UCSD-AML1 (cell line): Measurements from ENCODE around the gene SGTA.
A peak's percentile ranks its signal among the peaks of the same experiment; 100 is the strongest.
"Not testable (repeated sequence)": the region's sequence is repeated elsewhere in the genome, so short reads cannot be mapped to it uniquely, and the experiment has no call there.

Source experiments
- DNase-seq: peaks from one replicate; lab custom pipeline; 2025; ENCODE audit not compliant: unreplicated experiment; lab: John Stamatoyannopoulos, UW

The SGTA gene

GRCh38 chr19:2795827-2796658 is 13.0 kb upstream of the SGTA start:
- DNase-seq: no peak

DNA sequence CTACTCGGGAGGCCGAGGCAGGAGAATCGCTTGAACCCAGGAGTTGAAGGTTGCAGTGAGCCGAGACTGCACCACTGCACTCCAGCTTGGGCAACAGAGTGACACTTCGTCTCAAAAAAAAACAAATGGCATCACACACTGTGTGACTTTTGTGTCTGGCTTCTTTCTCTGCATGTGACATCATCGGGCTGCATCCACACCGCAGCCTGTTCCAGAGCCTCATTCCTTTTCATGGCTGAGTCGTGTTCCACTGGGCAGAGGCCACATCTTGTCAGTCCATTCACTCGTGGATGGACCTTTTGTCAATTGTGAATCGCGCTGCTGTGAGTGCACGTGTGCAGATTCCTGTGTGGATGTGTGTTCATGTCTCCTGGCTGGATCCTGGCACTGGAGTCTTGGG is 10.5 kb upstream of the SGTA start:
- DNase-seq: no peak

DNA sequence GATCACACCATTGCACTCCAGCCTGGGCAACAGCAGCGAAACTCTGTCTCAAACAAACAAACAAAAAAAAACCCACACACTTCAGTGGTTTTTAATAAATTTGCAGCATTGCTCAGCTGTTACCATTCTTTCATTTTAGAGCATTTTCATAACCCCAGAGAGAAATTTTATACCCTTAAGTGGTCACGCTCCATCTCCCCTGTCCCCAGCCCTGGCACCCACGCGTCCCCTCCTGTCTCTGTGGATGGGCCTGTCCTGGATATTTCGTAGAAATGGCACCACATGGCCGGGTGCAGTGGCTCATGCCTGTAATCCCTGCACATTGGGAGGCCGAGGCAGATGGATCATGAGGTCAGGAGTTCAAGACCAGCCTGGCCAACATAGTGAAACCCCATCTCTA is 10.1 kb upstream of the SGTA start:
- no peak for DNase-seq

DNA sequence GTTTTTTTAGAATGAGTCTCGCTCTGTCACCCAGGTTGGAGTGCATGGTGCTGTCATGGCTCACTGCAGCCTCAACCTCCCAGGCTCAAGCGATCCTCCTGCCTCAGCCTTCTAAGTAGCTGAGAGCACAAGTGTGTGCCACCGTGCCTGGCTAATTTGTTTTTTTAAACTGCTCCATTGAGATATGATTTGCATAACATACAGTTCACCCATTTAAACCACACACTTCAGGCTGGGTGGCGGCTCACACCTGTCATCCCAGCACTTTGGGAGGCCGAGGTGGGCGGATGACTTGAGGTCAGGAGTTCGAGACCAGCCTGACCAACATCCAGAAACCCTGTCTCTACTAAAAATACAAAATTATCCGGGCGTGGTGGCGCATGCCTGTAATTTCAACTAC is 9.6 kb upstream of the SGTA start:
- DNase-seq: not testable (repeated sequence)

GRCh38 chr19:2791876-2792275 is 8.8 kb upstream of the SGTA start:
- no peak for DNase-seq

DNA sequence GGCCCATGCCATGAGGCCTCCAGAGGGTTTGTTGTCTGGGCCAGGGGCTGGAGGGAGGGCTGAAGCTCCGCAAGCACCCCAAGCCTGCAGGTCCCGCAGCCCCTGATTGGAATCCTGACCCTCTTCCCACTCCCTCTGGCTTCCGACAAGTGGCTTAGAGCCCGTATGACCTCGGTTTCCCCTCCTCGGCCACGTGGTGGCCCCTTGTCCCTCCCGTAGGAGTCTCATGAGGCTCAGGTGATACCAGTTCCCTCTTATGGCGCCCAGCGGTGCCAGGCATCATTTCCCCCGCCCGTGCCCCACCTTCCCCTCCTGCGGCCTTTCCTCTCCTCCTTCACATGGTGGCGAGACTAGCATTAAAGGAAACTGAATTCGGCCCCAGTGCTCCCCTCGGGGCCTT is 8.4 kb upstream of the SGTA start:
- DNase-seq: no peak

DNA sequence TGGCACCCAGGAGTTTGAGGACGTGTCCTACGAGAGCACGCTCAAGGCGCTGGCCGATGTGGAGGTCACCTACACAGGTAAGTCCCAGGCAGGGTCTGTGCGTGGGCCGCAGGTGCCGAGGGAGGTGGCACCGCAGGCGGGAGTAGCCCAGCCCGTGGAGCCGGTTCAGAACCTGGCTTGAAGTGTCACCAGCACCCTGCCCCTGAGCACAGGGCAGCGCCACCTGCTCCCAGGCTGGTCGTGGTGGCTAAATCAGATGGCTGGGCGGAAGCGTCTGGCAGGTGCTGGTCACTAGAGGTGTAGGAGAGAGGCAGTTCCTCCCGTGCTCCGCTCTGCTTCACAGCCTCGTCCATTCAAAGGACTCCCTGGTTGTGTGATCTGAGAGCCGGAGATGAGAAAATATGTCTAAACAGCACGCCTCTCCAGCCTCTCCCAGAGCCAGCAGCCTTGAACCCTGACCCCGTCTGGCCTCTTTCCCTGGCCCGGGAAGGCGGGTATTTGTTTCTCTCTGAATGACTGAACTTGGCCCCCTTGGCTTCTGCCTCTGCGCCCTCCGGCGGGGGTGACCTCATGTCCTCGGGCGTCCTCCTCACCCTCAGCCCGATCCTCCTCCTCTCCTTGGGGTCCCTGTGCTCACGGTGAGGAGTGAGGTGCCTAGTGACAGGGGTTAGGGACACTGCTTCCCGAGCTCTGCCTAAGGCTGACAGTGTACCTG is 7.6 kb upstream of the SGTA start:
- DNase-seq: no peak

- DNase-seq: no peak
These were observed 7.1 kb upstream of the SGTA start for GRCh38 chr19:2790194-2790556.

DNA sequence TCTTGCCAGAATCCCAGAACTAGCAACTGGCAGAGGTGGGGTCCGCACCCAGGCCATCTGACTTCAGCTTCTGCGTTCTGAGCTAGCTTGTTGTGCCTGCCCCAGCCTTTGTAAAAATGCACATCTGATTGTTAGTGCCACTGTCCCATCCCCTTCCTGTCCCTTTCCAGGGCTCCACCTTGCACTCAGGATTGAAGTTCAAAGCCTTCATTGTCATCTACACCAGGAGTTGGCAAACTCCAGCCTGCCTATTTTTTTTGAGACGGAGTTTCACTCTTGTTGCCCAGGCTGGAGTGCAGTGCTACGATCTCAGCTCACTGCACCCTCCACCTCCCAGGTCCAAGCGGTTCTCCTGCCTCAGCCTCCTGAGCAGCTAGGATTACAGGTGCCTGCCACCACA is 5.2 kb upstream of the SGTA start:
- DNase-seq: no peak

DNA sequence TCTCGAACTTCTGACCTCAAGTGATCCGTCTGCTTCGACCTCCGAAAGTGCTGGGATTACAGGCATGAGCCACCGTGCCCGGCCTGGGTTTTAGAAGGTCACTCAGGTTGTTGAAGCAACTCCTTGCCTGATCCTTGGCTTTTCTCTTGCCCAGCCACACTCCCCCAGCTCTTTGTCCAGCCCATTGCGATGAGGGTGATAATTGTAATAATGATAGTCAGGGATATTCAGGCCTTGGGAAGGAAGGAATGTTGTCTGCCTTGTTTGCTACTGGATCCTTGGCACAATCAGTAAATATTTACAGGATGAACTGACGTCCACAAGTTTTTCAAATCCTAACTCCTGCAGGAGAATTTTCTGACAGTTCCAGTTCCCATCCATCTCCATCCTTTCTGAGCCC is 4.0 kb upstream of the SGTA start:
- DNase-seq: no peak

DNA sequence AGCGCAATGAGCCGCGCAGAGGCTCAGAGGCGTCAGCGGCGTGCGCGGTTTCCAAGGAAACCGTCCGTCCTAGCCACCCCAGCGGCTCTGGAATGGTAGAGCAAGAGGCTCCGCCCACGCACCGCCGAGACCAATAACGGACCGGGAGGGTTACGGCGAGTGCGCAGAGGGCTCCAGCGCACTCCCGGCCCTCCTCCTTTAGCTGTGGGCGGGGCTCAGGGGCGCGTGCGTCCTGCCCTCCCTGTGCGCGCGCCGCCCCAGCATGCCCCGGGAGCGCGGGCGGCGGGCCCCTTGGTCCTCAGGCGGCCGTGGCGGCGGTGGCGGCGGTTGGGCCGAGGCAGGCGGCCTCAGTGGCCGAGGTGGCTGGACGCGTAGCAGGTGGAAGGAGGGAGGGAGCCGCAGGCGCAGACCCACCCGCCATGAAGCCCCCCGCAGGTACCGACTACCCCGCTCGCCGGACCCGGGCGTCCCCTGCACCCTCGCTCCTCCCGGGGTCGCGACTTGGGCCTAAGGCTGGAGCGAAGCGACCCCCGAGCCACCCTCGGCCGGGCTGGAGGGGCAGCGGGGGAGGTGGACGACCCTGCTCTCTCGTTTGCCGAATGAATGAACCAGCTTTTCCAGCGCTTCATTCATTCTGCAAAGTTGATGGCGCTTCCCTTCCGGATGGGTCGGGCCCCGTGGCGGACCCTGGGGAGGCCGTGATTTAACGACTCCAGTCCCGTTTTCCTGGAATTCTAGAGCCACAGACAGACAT is 2.3 kb upstream of the SGTA start, which contains the start of gene THOP1:
Gene THOP1 (plus strand): TSS at position 260 of the 754 bp plus-strand sequence. CDS start 160 bp downstream, at position 420.
- peak; percentile 99 for DNase-seq

- DNase-seq: no peak
These were observed 690 bp upstream of the SGTA start for GRCh38 chr19:2783781-2784145.

DNA sequence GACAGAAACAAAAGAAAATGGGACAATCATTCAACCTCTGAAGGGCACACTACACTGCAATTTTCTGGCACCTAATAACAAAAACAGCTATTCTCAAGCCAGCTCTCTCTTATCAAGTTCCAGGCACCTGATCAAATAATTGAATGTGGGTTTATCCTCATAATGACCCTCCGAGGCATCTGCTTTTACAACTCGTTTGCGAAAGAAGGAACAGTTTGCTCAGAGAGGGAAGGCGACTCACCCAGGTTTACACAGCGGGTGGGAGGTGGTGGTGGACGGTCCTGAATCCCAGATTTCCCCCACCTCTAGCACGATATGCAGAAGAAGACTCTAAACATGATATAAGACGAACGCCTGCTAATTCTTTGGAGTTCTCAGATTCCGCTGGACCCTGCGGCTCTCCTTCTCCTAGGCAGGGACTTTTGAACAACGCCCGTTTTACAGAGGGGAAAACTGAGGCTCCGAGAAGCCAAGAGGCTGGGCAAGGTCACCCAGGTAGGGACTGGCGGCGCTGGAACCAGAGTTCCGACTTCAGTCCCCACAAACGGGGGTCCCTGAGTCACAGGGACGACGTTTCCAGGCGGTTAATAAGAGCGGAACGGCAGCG is 641 bp downstream of the SGTA start:
- DNase-seq: no peak

DNA sequence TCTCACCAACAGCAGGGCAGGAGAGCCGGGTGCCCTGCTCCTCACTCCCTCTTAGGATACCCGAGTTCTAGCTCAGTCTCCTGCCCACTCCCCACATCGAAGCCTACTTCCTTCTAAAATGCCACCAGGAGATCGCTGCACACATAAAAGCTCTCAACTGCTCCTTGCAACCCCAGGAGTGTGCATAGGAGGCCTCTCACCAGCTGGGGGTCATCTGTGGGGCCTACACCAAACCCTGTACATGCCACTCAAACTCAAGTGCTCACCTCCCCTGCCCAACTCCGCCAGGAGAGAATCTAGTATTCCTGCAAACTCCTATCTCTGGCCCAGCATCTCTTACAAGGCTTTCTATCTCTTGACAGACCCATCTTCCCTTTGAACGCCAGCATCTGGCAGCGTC is 2.8 kb downstream of the SGTA start:
- no peak for DNase-seq

- DNase-seq: no peak
These were observed 3.8 kb downstream of the SGTA start for GRCh38 chr19:2779121-2779740.

DNA sequence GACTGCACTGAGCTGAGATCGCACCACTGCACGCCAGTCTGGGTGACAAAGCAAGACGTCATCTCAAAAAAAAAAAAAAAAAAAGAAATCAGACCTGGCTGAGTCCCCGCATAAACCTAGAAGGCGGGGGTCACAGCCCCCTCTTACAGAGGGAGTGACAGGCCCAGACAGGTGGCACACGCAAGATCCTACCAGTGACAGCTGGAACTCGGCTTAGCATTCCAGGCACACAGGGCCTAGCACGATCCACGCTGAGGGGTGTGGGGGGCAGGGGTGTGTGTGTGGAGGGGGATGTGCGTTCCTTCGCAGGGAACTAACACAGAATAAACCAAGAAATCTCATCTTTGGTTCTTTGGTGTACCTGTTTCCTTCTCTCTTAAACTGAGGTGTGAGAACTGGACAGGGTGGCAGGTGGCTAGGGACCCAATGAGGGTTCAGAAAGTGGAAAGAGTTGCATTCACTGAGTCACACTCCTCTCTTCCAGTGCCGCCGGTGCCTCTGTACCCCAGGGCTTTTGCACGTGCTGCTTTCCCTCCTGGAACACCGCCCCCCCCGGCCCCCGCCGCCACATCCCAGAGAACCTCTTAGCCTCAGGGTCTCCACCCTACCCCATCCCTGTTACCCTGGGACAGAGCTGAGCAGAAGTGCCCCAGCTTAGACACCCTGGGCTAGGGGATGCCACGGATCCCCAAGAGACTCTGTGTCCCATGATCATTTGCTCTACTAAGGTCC is 5.0 kb downstream of the SGTA start:
- DNase-seq: no peak

- peak; percentile 70 for DNase-seq
These were observed 7.3 kb downstream of the SGTA start for GRCh38 chr19:2775556-2776430.

DNA sequence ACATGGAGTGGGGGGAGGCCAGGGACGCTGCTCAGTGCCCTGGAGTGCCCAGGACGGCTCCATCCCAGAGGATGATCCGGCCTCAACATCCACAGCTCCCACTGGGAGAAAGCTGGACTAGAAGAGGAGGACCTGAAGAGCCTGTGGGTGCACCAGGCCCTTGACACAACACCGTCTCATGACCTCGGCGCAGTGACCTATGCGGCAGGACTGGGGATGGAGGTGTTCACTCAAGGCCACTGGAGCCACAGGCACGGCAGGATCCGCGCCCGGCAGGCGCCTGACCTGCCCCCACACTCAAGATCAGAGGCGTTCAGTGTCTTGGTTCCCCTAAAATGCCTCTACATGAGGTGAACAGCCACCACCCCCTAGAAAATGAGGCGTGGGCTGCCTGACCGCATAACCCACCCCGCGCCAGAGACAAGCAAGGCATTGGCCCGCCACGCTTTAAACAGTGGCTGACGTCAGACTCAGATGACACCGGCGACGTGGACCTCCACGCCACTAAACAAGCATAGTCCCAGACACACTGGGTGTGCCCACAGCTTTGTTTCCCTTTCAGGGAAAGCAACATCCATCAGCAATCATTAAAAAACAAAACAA is 8.0 kb downstream of the SGTA start:
- DNase-seq: peak; percentile 68

DNA sequence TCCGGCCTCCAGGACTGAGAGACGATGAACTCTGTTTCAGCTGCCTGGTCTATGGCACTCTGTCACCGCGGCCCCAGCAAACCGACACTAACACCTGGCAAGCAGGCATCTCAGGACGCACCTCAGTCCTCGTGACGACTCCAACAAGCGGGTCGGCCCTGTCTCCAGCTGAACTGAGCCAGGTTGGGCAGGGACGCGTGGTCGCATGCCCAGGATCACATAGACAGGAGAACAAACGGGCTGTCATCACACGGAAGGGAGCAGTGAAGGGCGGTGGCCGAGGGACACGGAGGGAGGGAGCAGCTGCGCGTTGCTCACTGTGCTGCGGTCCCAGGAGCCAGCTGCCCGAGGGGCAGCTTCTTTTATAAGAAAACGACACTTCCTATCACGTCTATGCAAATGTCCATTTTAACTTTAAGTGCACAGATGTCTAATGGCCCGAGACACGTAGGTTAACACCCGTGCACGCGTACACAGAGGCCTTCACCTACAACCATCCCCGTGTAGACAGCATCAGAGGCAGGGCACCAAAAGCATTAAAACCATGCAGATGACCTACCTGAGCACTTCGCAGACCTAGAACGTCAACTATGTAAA is 8.9 kb downstream of the SGTA start:
- DNase-seq: no peak
